HepG2 (cell line): ENCODE measurements around the gene PDLIM4. TPM values are rescaled to one million over a fixed set of nuclear protein-coding genes. Genes with fewer than 3 reads are reported as not detected.

Experiments used
- ATAC-seq: fragments of 200-7000 bp; cut with Tn5 transposase; 3 replicates; pipeline ENCODE4 v1.9.1; 2020; ENCODE audit warnings: mild to moderate bottlenecking, moderate library complexity
- BruUV-seq: library from RNA; stranded (reverse); fragments of 400-500 nt; replicated peaks from 2 replicates; lab custom pipeline; 2021; lab: Mats Ljungman, UMichigan
- CTCF ChIA-PET: fragments of 300-600 bp; formaldehyde crosslinking; extraction: SDS; loops from one replicate; lab custom pipeline; 2021; ENCODE audit warnings: low total read pairs, inconsistent platforms, low intra/inter-chr PET ratio; lab: Yijun Ruan, JAX
- POLR2A ChIA-PET: fragments of 350-600 bp; sonication (Branson Sonifier 250); formaldehyde crosslinking; loops from one replicate; lab custom pipeline; 2020; ENCODE audit warnings: antibody characterized with exemption, inconsistent platforms; lab: Yijun Ruan, JAX
- DNase-seq: peaks from one replicate; pipeline ENCODE4 v3.0.0-alpha.2; 2015; ENCODE audit warnings: low spot score
- FAIRE-seq: peaks from 3 replicates; lab custom pipeline; 2011; peaks lifted over from hg19 to GRCh38; lab: Jason Lieb, UNC
- H2AFZ ChIP-seq: one replicate; pipeline ENCODE4 v1.6.1; 2011; ENCODE audit warnings: low read length, inconsistent platforms
- H3K27ac ChIP-seq: fragments of 300-600 bp; 3 replicates; pipeline ENCODE4 v1.8.0; 2011; ENCODE audit warnings: mixed run types, mild to moderate bottlenecking, mixed read lengths, low read length, inconsistent platforms; ENCODE audit not compliant: insufficient read depth; ENCODE audit errors: extremely low read length
- H3K27me3 ChIP-seq, 2 experiments: fragments of 200-600 bp in 1 of 2; 2 replicates in 1 of 2; 3 replicates in 1 of 2; pipeline versions ENCODE4 v1.6.0 to v1.8.0; 2011; ENCODE audit warnings: low read length in 2 of 2, mild to moderate bottlenecking in 2 of 2, moderate library complexity in 2 of 2, inconsistent platforms in 1 of 2; ENCODE audit not compliant: insufficient read depth in 2 of 2, control insufficient read depth in 1 of 2
- H3K36me3 ChIP-seq, 2 experiments: fragments of 200-600 bp in 1 of 2; replicated peaks in 1 of 2; 2 replicates in 1 of 2; 3 replicates in 1 of 2; pipeline versions ENCODE4 v1.5.1 to v1.8.0; 2011; ENCODE audit warnings: low read length in 2 of 2, inconsistent platforms in 1 of 2; ENCODE audit not compliant: insufficient read depth in 2 of 2, control insufficient read depth in 1 of 2
- H3K4me1 ChIP-seq: 2 replicates; pipeline ENCODE4 v1.5.1; 2012; ENCODE audit warnings: low read length, inconsistent platforms; ENCODE audit not compliant: insufficient read depth
- H3K4me2 ChIP-seq: 2 replicates; pipeline ENCODE4 v1.6.0; 2011; ENCODE audit warnings: low read depth, low read length, inconsistent platforms
- H3K4me3 ChIP-seq, 3 experiments: fragments of 200-600 bp in 1 of 3; sonication (generic), shearing (Covaris generic) in 1 of 3; replicated peaks in 1 of 3; 2 replicates each; pipeline ENCODE4 v1.5.1; 2011 to 2016; ENCODE audit warnings: low read length in 3 of 3, inconsistent platforms in 2 of 3, low read depth in 2 of 3, mild to moderate bottlenecking in 2 of 3, control low read depth in 1 of 3, mixed read lengths in 1 of 3; ENCODE audit not compliant: insufficient read depth in 1 of 3
- H3K79me2 ChIP-seq: one replicate; pipeline ENCODE4 v1.6.1; 2011; ENCODE audit warnings: low read length, inconsistent platforms; ENCODE audit not compliant: insufficient read depth
- H3K9ac ChIP-seq: 2 replicates; pipeline ENCODE4 v1.6.0; 2011; ENCODE audit warnings: mild to moderate bottlenecking, low read depth, low read length, inconsistent platforms; ENCODE audit not compliant: insufficient read depth
- H3K9me3 ChIP-seq: 2 replicates; pipeline ENCODE4 v1.5.1; 2012; ENCODE audit warnings: mild to moderate bottlenecking, low read length
- H4K20me1 ChIP-seq: 2 replicates; pipeline ENCODE4 v1.6.0; 2011; ENCODE audit warnings: inconsistent platforms, mild to moderate bottlenecking, low read length, moderate library complexity; ENCODE audit not compliant: insufficient read depth
- CENPT ChIP-seq: sonication (generic); formaldehyde crosslinking; IDR thresholded peaks from 2 replicates; pipeline ENCODE4 v1.8.0; 2022; ENCODE audit warnings: low read depth, mild to moderate bottlenecking, moderate library complexity, missing genetic modification reagents
- HNRNPK ChIP-seq: fragments of 200-400 bp; formaldehyde crosslinking; IDR thresholded peaks from 2 replicates; pipeline ENCODE4 v1.6.1; 2018; ENCODE audit warnings: low read length, low read depth, moderate library complexity, mild to moderate bottlenecking; ENCODE audit not compliant: poor library complexity, severe bottlenecking
- MIER2 ChIP-seq: IDR thresholded peaks from 2 replicates; pipeline ENCODE4 v1.6.1; 2016; ENCODE audit warnings: missing biosample characterization, missing genetic modification reagents
- POLR2G ChIP-seq: fragments of 200-400 bp; formaldehyde crosslinking; IDR thresholded peaks from 2 replicates; pipeline ENCODE4 v1.6.1; 2018; ENCODE audit warnings: mild to moderate bottlenecking, low read depth, low read length, moderate library complexity
- TBL1XR1 ChIP-seq: fragments of 150-350 bp; IDR thresholded peaks from 2 replicates; pipeline ENCODE4 v1.6.1; 2014; ENCODE audit warnings: borderline replicate concordance, low read length; ENCODE audit not compliant: partially characterized antibody
- ZKSCAN5 ChIP-seq: sonication (generic); formaldehyde crosslinking; IDR thresholded peaks from 2 replicates; pipeline ENCODE4 v1.5.1; 2020; ENCODE audit warnings: mild to moderate bottlenecking, missing genetic modification reagents
- WGBS: methylation state at CpG from one replicate; pipeline ENCODE4 v1.1.6; 2017; ENCODE audit warnings: low lambda C conversion rate; 5-methylcytosine and 5-hydroxymethylcytosine counted together
- in situ Hi-C: cut with HindIII; loops from 2 replicates; pipeline ENCODE4 v1.10.0; 2017; ENCODE audit warnings: low pct_unique_long_range_greater_than_20kb; ENCODE audit not compliant: extremely low pct_ligation_motif_present
- intact Hi-C: fragments of 100-400 bp; cut with micrococcal nuclease; formaldehyde crosslinking; loops from one replicate; pipeline ENCODE4 v1.10.0; 2022; ENCODE audit not compliant: unreplicated experiment
- polyA plus RNA-seq, 8 experiments: library from polyadenylated mRNA; depleted of rRNA in 3 of 8; stranded (reverse) in 7 of 8; unstranded in 1 of 8; fragments of >200 nt; fragmentation: Illumina TruSeq in 4 of 8; extraction: Trizol in 4 of 8; gene quantifications; 2 replicates each; pipeline versions ENCODE4 v1.2.1 to v1.2.3, GENCODE V29; 2011 to 2016; ENCODE audit warnings: low read depth in 4 of 8, missing spikeins in 1 of 8, mixed read lengths in 1 of 8; ENCODE audit not compliant: insufficient read depth in 1 of 8
- total RNA-seq, 5 experiments: library from RNA; depleted of rRNA; stranded (reverse); fragments of >200 nt; fragmentation: Illumina TruSeq; extraction: Trizol; gene quantifications; 2 replicates each; pipeline ENCODE4 v1.2.3, GENCODE V29; 2016; ENCODE audit warnings: low read depth in 1 of 5
- TF ChIP-seq, protein P1 (sequence below), 2 experiments: sonication (generic) in 1 of 2; formaldehyde crosslinking in 1 of 2; IDR thresholded peaks; 2 replicates each; pipeline versions ENCODE4 v1.6.1 to v1.9.0; 2014 to 2022; ENCODE audit warnings: antibody characterized with exemption in 1 of 2, borderline replicate concordance in 1 of 2, inconsistent platforms in 1 of 2, low read depth in 1 of 2, missing genetic modification reagents in 1 of 2
- TF ChIP-seq, protein P2 (sequence below): sonication (generic); formaldehyde crosslinking; IDR thresholded peaks from 2 replicates; pipeline ENCODE4 v1.4.0; 2020; ENCODE audit warnings: missing genetic modification reagents
- TF ChIP-seq, protein P3 (sequence below): sonication (generic); formaldehyde crosslinking; IDR thresholded peaks from 2 replicates; pipeline ENCODE4 v1.5.0; 2020; ENCODE audit warnings: missing genetic modification reagents

PDLIM4 gene
- total and polyA plus RNA-seq, 2 of the 13 experiments (the other 11 are each of a cell fraction or from before 2014, with no cell fraction given), result 1.1 to 2.3 TPM

DNA sequence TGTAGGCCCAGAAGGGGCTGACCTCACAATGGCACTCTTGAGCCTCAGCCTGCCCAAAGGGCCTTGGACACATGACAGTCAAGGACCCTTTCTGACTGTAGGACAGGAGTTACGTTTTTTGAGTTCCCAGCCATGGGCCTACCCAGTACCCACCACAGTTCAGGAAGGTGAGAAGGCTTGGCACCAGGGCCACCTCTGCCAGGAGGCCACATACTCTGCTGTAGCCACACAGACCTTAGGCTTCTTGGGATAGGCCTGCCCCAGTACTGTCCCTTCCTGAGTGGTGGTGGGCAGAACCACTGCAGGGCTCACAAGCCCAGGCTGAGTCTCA, 12.8 kb downstream of the PDLIM4 start:
- no peaks in the 10 kb centered on the region for H4K20me1 ChIP-seq
- H3K4me1 ChIP-seq, result peaks cover 57% of the 10 kb centered on the region
- in situ Hi-C loops, result no loop called here
- no peaks in the 10 kb centered on the region for H3K9me3 ChIP-seq
- H3K27me3 ChIP-seq, result no peaks in the 10 kb centered on the region
- H3K4me3 ChIP-seq, result no peak overlapping the region
- intact Hi-C loops, result loop anchor here (5.0 kb wide), 1 partner anchor 97 kb away; the partner anchor contains the start of gene SLC22A5
- no peaks in the 10 kb centered on the region for H3K36me3 ChIP-seq
- FAIRE-seq (no peak), ATAC-seq (no peak; the same call in 2 of the 3 replicates), DNase-seq (no peak)
- H3K9ac ChIP-seq, result no peak overlapping the region
- no peak overlapping the region for H2AFZ ChIP-seq
- no TSS peak for BruUV-seq
- CTCF ChIA-PET, result no interaction called here
- WGBS, result 63% methylated on average over 1 of the region's 1 CpG
- POLR2A ChIA-PET, result interaction anchor here (3.3 kb wide), 1 partner anchor 23 kb away, joined by 12 read pairs; the partner anchor contains the start of gene SLC22A4
- H3K79me2 ChIP-seq, result no peaks in the 10 kb centered on the region
- TF ChIP-seq TBL1XR1 (no peak), ZKSCAN5 (no peak), HNRNPK (no peak), CENPT (CRISPR knock-in tag) (no peak), MIER2 (CRISPR knock-in tag) (no peak), POLR2G (no peak)
- TF ChIP-seq, protein P1, sequence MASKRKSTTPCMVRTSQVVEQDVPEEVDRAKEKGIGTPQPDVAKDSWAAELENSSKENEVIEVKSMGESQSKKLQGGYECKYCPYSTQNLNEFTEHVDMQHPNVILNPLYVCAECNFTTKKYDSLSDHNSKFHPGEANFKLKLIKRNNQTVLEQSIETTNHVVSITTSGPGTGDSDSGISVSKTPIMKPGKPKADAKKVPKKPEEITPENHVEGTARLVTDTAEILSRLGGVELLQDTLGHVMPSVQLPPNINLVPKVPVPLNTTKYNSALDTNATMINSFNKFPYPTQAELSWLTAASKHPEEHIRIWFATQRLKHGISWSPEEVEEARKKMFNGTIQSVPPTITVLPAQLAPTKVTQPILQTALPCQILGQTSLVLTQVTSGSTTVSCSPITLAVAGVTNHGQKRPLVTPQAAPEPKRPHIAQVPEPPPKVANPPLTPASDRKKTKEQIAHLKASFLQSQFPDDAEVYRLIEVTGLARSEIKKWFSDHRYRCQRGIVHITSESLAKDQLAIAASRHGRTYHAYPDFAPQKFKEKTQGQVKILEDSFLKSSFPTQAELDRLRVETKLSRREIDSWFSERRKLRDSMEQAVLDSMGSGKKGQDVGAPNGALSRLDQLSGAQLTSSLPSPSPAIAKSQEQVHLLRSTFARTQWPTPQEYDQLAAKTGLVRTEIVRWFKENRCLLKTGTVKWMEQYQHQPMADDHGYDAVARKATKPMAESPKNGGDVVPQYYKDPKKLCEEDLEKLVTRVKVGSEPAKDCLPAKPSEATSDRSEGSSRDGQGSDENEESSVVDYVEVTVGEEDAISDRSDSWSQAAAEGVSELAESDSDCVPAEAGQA (IDR thresholded peaks at IDR 0.05; ENCODE audit: low read depth), result no peak
- TF ChIP-seq, protein P1 (CRISPR knock-in tag; IDR thresholded peaks at IDR 0.05; ENCODE audit: borderline replicate concordance), result no peak
- TF ChIP-seq, protein P2, sequence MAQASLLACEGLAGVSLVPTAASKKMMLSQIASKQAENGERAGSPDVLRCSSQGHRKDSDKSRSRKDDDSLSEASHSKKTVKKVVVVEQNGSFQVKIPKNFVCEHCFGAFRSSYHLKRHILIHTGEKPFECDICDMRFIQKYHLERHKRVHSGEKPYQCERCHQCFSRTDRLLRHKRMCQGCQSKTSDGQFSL (CRISPR knock-in tag), result no peak
- TF ChIP-seq, protein P3, sequence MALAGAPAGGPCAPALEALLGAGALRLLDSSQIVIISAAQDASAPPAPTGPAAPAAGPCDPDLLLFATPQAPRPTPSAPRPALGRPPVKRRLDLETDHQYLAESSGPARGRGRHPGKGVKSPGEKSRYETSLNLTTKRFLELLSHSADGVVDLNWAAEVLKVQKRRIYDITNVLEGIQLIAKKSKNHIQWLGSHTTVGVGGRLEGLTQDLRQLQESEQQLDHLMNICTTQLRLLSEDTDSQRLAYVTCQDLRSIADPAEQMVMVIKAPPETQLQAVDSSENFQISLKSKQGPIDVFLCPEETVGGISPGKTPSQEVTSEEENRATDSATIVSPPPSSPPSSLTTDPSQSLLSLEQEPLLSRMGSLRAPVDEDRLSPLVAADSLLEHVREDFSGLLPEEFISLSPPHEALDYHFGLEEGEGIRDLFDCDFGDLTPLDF, result no peak
- H3K27ac ChIP-seq, result no peak overlapping the region
- no peak overlapping the region for H3K4me2 ChIP-seq
